Cardiac fibroblast (primary cell): Measurements from ENCODE around the gene DOCK11.

Experiments used
- DNase-seq, 2 donors: peaks; one replicate each; pipeline versions ENCODE4 v3.0.0 to v3.0.0-alpha.2; 2010; ENCODE audit warnings: low read depth in 2 of 2
- H3K4me3 ChIP-seq, 2 donors: replicated peaks in 1 of 2; 1 replicate in 1 of 2; 2 replicates in 1 of 2; pipeline ENCODE4 v1.5.1; 2011; ENCODE audit warnings: low read depth in 2 of 2, low read length in 2 of 2, mild to moderate bottlenecking in 2 of 2, moderate library complexity in 1 of 2
- TF ChIP-seq, protein P1 (sequence below): IDR thresholded peaks from one replicate; pipeline ENCODE4 v1.5.1; 2011; ENCODE audit warnings: low read depth, mild to moderate bottlenecking, low read length, inconsistent platforms

Gene DOCK11

DNA sequence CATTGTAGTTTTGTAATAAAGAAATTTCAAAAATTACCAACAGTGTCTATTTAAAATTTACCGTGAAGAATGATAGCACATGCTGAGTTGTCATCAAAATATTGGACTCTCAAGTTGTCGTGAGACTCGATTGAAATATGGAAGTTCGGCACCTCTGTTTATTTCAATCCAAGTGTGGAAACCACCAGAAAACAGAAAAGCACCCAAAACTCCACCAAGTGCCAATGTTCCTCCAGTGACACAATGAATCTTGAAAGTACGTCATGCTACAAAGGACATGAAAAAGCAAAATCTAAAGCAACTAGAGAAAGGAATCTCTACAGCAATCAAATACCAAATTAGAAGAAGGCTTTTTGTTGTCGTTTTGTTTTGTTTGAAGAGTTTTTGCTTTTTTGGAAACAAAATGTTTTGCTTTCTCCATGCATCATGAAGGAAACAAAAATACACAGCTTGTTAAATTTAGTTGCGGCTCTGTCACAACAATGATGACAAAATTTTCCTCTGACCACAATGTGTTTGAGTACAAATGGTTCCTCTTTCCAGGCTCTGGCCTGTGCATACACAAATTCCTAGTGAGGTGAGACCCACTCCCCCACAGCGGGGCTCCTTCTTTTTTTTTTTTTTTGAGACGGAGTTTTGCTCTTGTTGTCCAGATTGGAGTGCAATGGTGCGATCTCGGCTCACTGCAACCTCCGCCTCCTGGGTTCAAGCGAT is 222.2 kb downstream of the DOCK11 start:
- DNase-seq, result no peak
- no peak overlapping the region for H3K4me3 ChIP-seq
- TF ChIP-seq, protein P1, sequence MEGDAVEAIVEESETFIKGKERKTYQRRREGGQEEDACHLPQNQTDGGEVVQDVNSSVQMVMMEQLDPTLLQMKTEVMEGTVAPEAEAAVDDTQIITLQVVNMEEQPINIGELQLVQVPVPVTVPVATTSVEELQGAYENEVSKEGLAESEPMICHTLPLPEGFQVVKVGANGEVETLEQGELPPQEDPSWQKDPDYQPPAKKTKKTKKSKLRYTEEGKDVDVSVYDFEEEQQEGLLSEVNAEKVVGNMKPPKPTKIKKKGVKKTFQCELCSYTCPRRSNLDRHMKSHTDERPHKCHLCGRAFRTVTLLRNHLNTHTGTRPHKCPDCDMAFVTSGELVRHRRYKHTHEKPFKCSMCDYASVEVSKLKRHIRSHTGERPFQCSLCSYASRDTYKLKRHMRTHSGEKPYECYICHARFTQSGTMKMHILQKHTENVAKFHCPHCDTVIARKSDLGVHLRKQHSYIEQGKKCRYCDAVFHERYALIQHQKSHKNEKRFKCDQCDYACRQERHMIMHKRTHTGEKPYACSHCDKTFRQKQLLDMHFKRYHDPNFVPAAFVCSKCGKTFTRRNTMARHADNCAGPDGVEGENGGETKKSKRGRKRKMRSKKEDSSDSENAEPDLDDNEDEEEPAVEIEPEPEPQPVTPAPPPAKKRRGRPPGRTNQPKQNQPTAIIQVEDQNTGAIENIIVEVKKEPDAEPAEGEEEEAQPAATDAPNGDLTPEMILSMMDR, result no peak

DNA sequence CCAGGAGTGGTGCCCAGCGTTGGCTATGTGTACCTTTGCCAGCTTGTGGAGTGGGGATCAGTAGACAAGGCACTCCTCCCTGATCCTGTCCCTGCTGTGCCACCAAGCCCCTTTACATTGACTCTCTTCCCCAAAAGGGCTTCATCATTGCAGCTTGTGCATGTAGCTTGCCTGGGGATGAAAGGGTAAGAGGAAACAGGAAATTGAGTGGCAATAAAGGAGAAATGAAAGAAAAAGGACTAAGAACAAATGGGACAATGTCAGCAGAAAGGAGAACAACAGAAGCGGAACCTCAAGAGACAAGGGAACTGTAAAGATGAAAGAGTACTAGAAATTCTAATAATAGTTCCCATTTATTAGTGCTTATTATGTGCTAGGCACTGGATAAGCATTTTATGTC is 223.1 kb downstream of the DOCK11 start:
- DNase-seq, result no peak
- no peak overlapping the region for H3K4me3 ChIP-seq
- TF ChIP-seq, protein P1, result no peak

DNA sequence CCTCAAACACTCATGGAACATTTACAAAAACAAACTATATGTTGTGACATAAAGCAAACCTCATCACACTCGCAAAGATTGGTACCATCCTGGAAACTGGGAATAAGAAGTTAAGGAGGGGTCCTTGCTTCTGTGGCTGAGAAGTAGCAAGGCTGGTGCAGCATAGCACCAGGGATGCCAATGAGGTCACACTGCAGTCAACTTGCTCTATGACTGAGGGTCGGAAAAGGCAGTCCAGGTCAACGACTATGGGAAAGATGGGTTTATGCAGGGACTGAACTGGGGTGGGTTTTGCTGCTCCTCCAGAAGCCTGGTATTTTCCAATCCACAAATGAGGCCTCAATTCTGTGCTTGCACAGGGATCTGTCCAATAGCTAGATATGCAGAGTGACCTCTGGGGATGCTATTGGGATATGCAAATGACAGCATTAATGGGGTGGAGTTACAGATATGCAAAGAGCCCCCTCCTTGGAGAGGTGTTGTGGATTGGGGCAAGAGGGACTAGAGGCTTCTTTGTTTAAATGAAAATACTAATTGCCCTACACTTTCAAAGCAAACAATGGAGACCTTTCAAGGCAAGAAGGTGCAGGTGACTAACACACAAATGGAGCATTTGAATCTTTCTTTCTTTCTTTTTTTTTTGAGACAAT is 224.6 kb downstream of the DOCK11 start:
- H3K4me3 ChIP-seq, result no peak overlapping the region
- TF ChIP-seq, protein P1, result no peak
- no peak for DNase-seq

DNA sequence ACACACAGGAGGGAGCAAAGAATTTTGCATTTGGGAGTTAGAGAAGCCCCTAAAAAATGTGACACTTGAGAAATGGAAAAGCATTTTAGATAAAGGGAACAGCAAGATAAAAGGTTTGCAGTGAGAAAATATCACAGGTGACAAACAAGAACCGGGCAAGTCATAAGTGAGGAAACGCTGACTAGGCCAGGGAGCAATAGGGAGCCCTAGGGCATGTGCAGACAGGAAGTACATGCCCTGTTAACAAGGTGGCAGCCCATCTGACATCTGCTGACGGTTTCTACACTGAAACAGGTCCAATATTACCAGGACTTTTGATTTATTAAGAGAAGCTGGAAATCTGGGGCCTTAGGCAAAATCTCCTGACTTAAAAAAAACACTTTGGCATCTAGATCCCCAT is 227.8 kb downstream of the DOCK11 start:
- TF ChIP-seq, protein P1, result no peak
- no peak overlapping the region for H3K4me3 ChIP-seq
- no peak for DNase-seq

DNA sequence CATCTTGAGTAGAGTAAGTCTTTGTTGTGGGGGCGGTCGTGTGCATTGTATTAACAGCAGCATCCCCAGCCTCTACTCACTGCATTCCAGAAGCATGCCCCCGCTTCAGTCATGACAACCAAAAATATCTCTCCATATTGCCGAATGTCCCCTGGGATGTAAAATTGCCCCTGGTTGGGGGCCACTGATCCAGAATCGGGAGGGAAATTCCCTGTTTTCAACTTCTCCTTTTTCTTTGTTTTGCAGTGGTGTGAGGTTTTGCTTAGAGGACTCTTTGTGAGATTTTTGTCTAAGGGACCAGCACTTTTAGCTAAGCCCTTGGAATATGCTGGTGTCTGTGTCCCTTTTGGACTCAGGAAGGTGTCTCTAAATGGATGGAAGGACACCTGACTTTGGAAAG is 228.8 kb downstream of the DOCK11 start:
- no peak overlapping the region for H3K4me3 ChIP-seq
- TF ChIP-seq, protein P1, result no peak
- no peak for DNase-seq

DNA sequence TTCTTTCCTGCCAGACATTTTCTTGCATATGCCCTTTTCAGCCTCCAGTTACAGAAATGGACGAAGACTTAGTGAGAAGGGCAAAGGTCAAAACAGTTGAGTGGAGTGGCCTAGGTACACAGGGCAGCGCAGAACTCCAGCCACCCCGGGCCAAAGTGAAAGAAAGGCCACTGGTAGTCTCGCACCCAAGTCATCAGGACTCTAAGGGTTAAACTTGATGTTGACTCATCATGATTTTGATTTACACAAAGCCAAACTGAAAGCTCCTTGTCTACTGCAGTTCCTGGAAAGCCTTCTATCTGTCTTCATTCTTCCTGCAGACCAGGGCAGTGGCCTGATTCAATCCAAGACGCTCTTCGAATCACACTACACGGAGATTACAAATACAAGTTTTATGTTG is 229.2 kb downstream of the DOCK11 start:
- DNase-seq, result peak; percentile 34 to 47
- H3K4me3 ChIP-seq, result no peak overlapping the region
- TF ChIP-seq, protein P1, result no peak
